Stimulated activated naive CD8-positive, alpha-beta T cell treated with anti-CD3 and anti-CD28 coated beads, Interleukin-15, amount 100 ng/mL, for 72 hours (primary cell): Measurements from ENCODE around the gene NXPH4.

Experiments used
- ATAC-seq: fragments of 150-1000 bp; cut with Tn5 transposase; 2 replicates; pipeline ENCODE4 v1.10.0; 2021; ENCODE audit warnings: mild to moderate bottlenecking, moderate library complexity
- DNase-seq, 2 donors: peaks; one replicate each; pipeline ENCODE4 v3.0.0; 2021 to 2022
- H3K27ac Mint-ChIP-seq, 2 donors: one replicate each; pipeline ENCODE4 v1.8.0; 2022; ENCODE audit warnings: mild to moderate bottlenecking in 2 of 2, mixed read lengths in 2 of 2, moderate library complexity in 2 of 2
- H3K27me3 Mint-ChIP-seq: one replicate; pipeline ENCODE4 v1.8.0; 2022; ENCODE audit warnings: mixed read lengths
- H3K4me1 Mint-ChIP-seq: one replicate; pipeline ENCODE4 v1.8.0; 2022; ENCODE audit warnings: mild to moderate bottlenecking, mixed read lengths
- H3K4me3 Mint-ChIP-seq, 2 donors: one replicate each; pipeline ENCODE4 v1.8.0; 2022; ENCODE audit warnings: mild to moderate bottlenecking in 2 of 2, mixed read lengths in 2 of 2, moderate library complexity in 1 of 2
- H3K9me3 Mint-ChIP-seq, 2 donors: one replicate each; pipeline ENCODE4 v1.8.0; 2022; ENCODE audit warnings: mixed read lengths in 2 of 2

Gene NXPH4

GRCh38 chr12:57207731-57208630 is 8.6 kb upstream of the NXPH4 start:
- Mint-ChIP-seq H3K4me1 (no peaks in the 10 kb centered on the region), H3K27ac (no peak overlapping the region), H3K27me3 (peaks cover under 1% of the 10 kb centered on the region), H3K9me3 (no peaks in the 10 kb centered on the region), H3K4me3 (no peak overlapping the region)
- peak; percentile 31 for ATAC-seq
- DNase-seq: no peak

- peaks cover 8% of the 10 kb centered on the region for H3K27me3 Mint-ChIP-seq
- H3K4me1 Mint-ChIP-seq: peaks cover 8% of the 10 kb centered on the region
- no peaks in the 10 kb centered on the region for H3K9me3 Mint-ChIP-seq
- H3K27ac Mint-ChIP-seq: no peak overlapping the region
- H3K4me3 Mint-ChIP-seq: no peak overlapping the region
- no peak for DNase-seq
- no peak for ATAC-seq
Observed at GRCh38 chr12:57208631-57209282, 7.8 kb upstream of the NXPH4 start.

GRCh38 chr12:57209916-57210315 is 6.7 kb upstream of the NXPH4 start:
- Mint-ChIP-seq H3K27me3 (peaks cover 20% of the 10 kb centered on the region), H3K27ac (no peak overlapping the region), H3K4me3 (no peak overlapping the region), H3K9me3 (no peaks in the 10 kb centered on the region), H3K4me1 (peaks cover 19% of the 10 kb centered on the region)
- no peak for DNase-seq
- ATAC-seq: no peak

- no peak overlapping the region for H3K4me3 Mint-ChIP-seq
- ATAC-seq (no peak), DNase-seq (no peak)
- peaks cover 25% of the 10 kb centered on the region for H3K4me1 Mint-ChIP-seq
- H3K27ac Mint-ChIP-seq: peak overlapping the region in 1 of 2 donors; percentile 92
- H3K27me3 Mint-ChIP-seq: peaks cover 25% of the 10 kb centered on the region
- H3K9me3 Mint-ChIP-seq: no peaks in the 10 kb centered on the region
Observed at GRCh38 chr12:57210461-57210860, 6.1 kb upstream of the NXPH4 start.

- ATAC-seq: no peak
- peaks cover 31% of the 10 kb centered on the region for H3K4me1 Mint-ChIP-seq
Observed at GRCh38 chr12:57210926-57211692, 5.5 kb upstream of the NXPH4 start.

GRCh38 chr12:57211791-57212700 is 4.5 kb upstream of the NXPH4 start:
- Mint-ChIP-seq H3K4me1 (peaks cover 33% of the 10 kb centered on the region), H3K27ac (no peak overlapping the region), H3K27me3 (peaks cover 35% of the 10 kb centered on the region), H3K9me3 (no peaks in the 10 kb centered on the region), H3K4me3 (no peak overlapping the region)
- DNase-seq: no peak
- no peak for ATAC-seq

More at GRCh38 chr12:57210926-57211692, 5.5 kb upstream of the NXPH4 start:
- Mint-ChIP-seq H3K27me3 (peaks cover 32% of the 10 kb centered on the region), H3K4me3 (no peak overlapping the region), H3K27ac (no peak overlapping the region), H3K9me3 (no peaks in the 10 kb centered on the region)
- no peak for DNase-seq

GRCh38 chr12:57212701-57213057 is 3.9 kb upstream of the NXPH4 start:
- no peak overlapping the region for H3K4me3 Mint-ChIP-seq
- peaks cover 39% of the 10 kb centered on the region for H3K4me1 Mint-ChIP-seq
- DNase-seq (no peak), ATAC-seq (no peak)
- H3K27ac Mint-ChIP-seq: no peak overlapping the region
- no peaks in the 10 kb centered on the region for H3K9me3 Mint-ChIP-seq
- H3K27me3 Mint-ChIP-seq: peaks cover 41% of the 10 kb centered on the region

- peaks cover 44% of the 10 kb centered on the region for H3K4me1 Mint-ChIP-seq
- H3K27me3 Mint-ChIP-seq: peaks cover 46% of the 10 kb centered on the region
- peak overlapping the region in 1 of 2 donors; percentile 1 for H3K4me3 Mint-ChIP-seq
- peak; percentile 58 for ATAC-seq
- peak; percentile 83 for DNase-seq
- H3K27ac Mint-ChIP-seq: no peak overlapping the region
- no peaks in the 10 kb centered on the region for H3K9me3 Mint-ChIP-seq
Observed at GRCh38 chr12:57213058-57213715, 3.4 kb upstream of the NXPH4 start.

GRCh38 chr12:57213763-57214397 is 2.7 kb upstream of the NXPH4 start:
- H3K27me3 Mint-ChIP-seq: peaks cover 53% of the 10 kb centered on the region

GRCh38 chr12:57214398-57214781 is 2.2 kb upstream of the NXPH4 start:
- H3K4me1 Mint-ChIP-seq: peaks cover 44% of the 10 kb centered on the region
- H3K27ac Mint-ChIP-seq: no peak overlapping the region
- H3K27me3 Mint-ChIP-seq: peaks cover 58% of the 10 kb centered on the region
- peak; percentile 70 to 76 for DNase-seq
- peak overlapping the region in 1 of 2 donors; percentile 7 for H3K4me3 Mint-ChIP-seq
- H3K9me3 Mint-ChIP-seq: no peaks in the 10 kb centered on the region
- peak; percentile 65 for ATAC-seq

More at GRCh38 chr12:57213763-57214397, 2.7 kb upstream of the NXPH4 start:
- H3K4me1 Mint-ChIP-seq: peaks cover 44% of the 10 kb centered on the region
- DNase-seq (no peak), ATAC-seq (no peak)
- peak overlapping the region in 1 of 2 donors; percentile 7 for H3K4me3 Mint-ChIP-seq
- H3K27ac Mint-ChIP-seq: no peak overlapping the region
- H3K9me3 Mint-ChIP-seq: no peaks in the 10 kb centered on the region

- H3K27me3 Mint-ChIP-seq: peaks cover 65% of the 10 kb centered on the region
- H3K27ac Mint-ChIP-seq: no peak overlapping the region
- H3K4me3 Mint-ChIP-seq: no peak overlapping the region
- no peaks in the 10 kb centered on the region for H3K9me3 Mint-ChIP-seq
- peaks cover 51% of the 10 kb centered on the region for H3K4me1 Mint-ChIP-seq
- DNase-seq: no peak
- no peak for ATAC-seq
Observed at GRCh38 chr12:57215065-57215464, 1.5 kb upstream of the NXPH4 start.

- Mint-ChIP-seq H3K27me3 (peaks cover 71% of the 10 kb centered on the region), H3K4me3 (peak overlapping the region; percentile 68 to 81), H3K27ac (peak overlapping the region in 1 of 2 donors; percentile 59), H3K4me1 (peaks cover 54% of the 10 kb centered on the region), H3K9me3 (no peaks in the 10 kb centered on the region)
- ATAC-seq: peak; percentile 71
- DNase-seq: peak; percentile 51 to 59
Observed at GRCh38 chr12:57215668-57216013, 953 bp upstream of the NXPH4 start.

- H3K4me1 Mint-ChIP-seq: peaks cover 70% of the 10 kb centered on the region
- DNase-seq: no peak
- peaks cover 87% of the 10 kb centered on the region for H3K27me3 Mint-ChIP-seq
- no peaks in the 10 kb centered on the region for H3K9me3 Mint-ChIP-seq
- peak overlapping the region; percentile 73 to 74 for H3K4me3 Mint-ChIP-seq
- no peak overlapping the region for H3K27ac Mint-ChIP-seq
- no peak for ATAC-seq
Observed at GRCh38 chr12:57216921-57217879, 606 bp downstream of the NXPH4 start.
